GM21528 (cell line): ENCODE data around the gene SHISAL1.
"Not testable (repeated sequence)": the region's sequence is repeated elsewhere in the genome, so short reads cannot be mapped to it uniquely, and the experiment has no call there.

Source experiments
- ATAC-seq: cut with Tn5 transposase; IDR thresholded peaks from one replicate; pipeline ENCODE4 v1.9.1; 2021; ENCODE audit warnings: mild to moderate bottlenecking, moderate library complexity; ENCODE audit not compliant: unreplicated experiment, low FRiP score

Gene SHISAL1

GRCh38 chr22:44305888-44306287 is 6.9 kb downstream of the SHISAL1 start:
- ATAC-seq = no peak

GRCh38 chr22:44305455-44305854 is 7.3 kb downstream of the SHISAL1 start:
- ATAC-seq = no peak

GRCh38 chr22:44304911-44305310 is 7.8 kb downstream of the SHISAL1 start:
- no peak for ATAC-seq

GRCh38 chr22:44304354-44304753 is 8.4 kb downstream of the SHISAL1 start:
- no peak for ATAC-seq

- not testable (repeated sequence) for ATAC-seq
Measured at GRCh38 chr22:44302363-44302762, 10.4 kb downstream of the SHISAL1 start.

- ATAC-seq = no peak
Measured at GRCh38 chr22:44301039-44301438, 11.7 kb downstream of the SHISAL1 start.

- no peak for ATAC-seq
Measured at GRCh38 chr22:44299124-44299523, 13.6 kb downstream of the SHISAL1 start.

- ATAC-seq = no peak
Measured at GRCh38 chr22:44298406-44299091, 14.2 kb downstream of the SHISAL1 start.

- ATAC-seq = no peak
Measured at GRCh38 chr22:44297470-44298061, 15.2 kb downstream of the SHISAL1 start.

GRCh38 chr22:44295406-44295805 is 17.3 kb downstream of the SHISAL1 start:
- no peak for ATAC-seq

- no peak for ATAC-seq
Measured at GRCh38 chr22:44293876-44294275, 18.9 kb downstream of the SHISAL1 start.

- ATAC-seq = no peak
Measured at GRCh38 chr22:44293034-44293433, 19.7 kb downstream of the SHISAL1 start.

GRCh38 chr22:44292521-44292920 is 20.2 kb downstream of the SHISAL1 start:
- no peak for ATAC-seq

- ATAC-seq = no peak
Measured at GRCh38 chr22:44291674-44292360, 20.9 kb downstream of the SHISAL1 start.

- ATAC-seq = no peak
Measured at GRCh38 chr22:44291265-44291664, 21.5 kb downstream of the SHISAL1 start.

- no peak for ATAC-seq
Measured at GRCh38 chr22:44289414-44290171, 23.2 kb downstream of the SHISAL1 start.

GRCh38 chr22:44288913-44289312 is 23.8 kb downstream of the SHISAL1 start:
- ATAC-seq = no peak

GRCh38 chr22:44287741-44288140 is 25.0 kb downstream of the SHISAL1 start:
- no peak for ATAC-seq

GRCh38 chr22:44287121-44287693 is 25.5 kb downstream of the SHISAL1 start:
- no peak for ATAC-seq

- ATAC-seq = no peak
Measured at GRCh38 chr22:44286646-44287045, 26.1 kb downstream of the SHISAL1 start.

GRCh38 chr22:44284711-44285110 is 28.0 kb downstream of the SHISAL1 start:
- no peak for ATAC-seq
